AG04450 (cell line): ENCODE results near the gene PMFBP1. TPM values are rescaled to one million over a fixed set of nuclear protein-coding genes. Genes with fewer than 3 reads are reported as not detected.

Experiments
- CTCF ChIA-PET: fragments of 300-600, 350-600 bp; formaldehyde crosslinking; extraction: SDS; loops from one replicate; lab custom pipeline; 2022; ENCODE audit warnings: antibody characterized with exemption, inconsistent platforms; lab: Charles Lee
- POLR2A ChIA-PET: fragments of 350-600 bp; formaldehyde crosslinking; extraction: SDS; loops from one replicate; lab custom pipeline; 2021; ENCODE audit warnings: antibody characterized with exemption, inconsistent platforms; lab: Yijun Ruan, JAX
- DNase-seq: peaks from one replicate; pipeline ENCODE4 v3.0.0-alpha.2; 2011; ENCODE audit warnings: low read depth, low spot score
- H3K27ac ChIP-seq: one replicate; pipeline ENCODE4 v1.5.1; 2012; ENCODE audit warnings: low read depth, low read length, control low read depth
- H3K27me3 ChIP-seq: one replicate; pipeline ENCODE4 v1.6.0; 2012; ENCODE audit warnings: low read length; ENCODE audit not compliant: control insufficient read depth, insufficient read depth
- H3K4me3 ChIP-seq: 2 replicates; pipeline ENCODE4 v1.5.1; 2011; ENCODE audit warnings: mild to moderate bottlenecking, low read depth, low read length, control low read depth
- H3K9me3 ChIP-seq: 2 replicates; pipeline ENCODE4 v1.5.1; 2012; ENCODE audit warnings: low read length; ENCODE audit not compliant: control insufficient read depth, insufficient read depth
- polyA minus RNA-seq: library from RNA; depleted of rRNA, polyadenylated mRNA; stranded (reverse); fragments of >200 nt; gene quantifications from 2 replicates; pipeline ENCODE4 v1.2.3, GENCODE V29; 2011; rRNA and poly(A)+ RNA removed
- polyA plus RNA-seq: library from polyadenylated mRNA; depleted of rRNA; stranded (reverse); fragments of >200 nt; gene quantifications from 2 replicates; pipeline ENCODE4 v1.2.3, GENCODE V29; 2011; rRNA removed
- TF ChIP-seq, protein P1 (sequence below): IDR thresholded peaks from 2 replicates; pipeline ENCODE4 v1.5.1; 2011; ENCODE audit warnings: low read depth, low read length, control low read depth, inconsistent platforms

The PMFBP1 gene, protein sequence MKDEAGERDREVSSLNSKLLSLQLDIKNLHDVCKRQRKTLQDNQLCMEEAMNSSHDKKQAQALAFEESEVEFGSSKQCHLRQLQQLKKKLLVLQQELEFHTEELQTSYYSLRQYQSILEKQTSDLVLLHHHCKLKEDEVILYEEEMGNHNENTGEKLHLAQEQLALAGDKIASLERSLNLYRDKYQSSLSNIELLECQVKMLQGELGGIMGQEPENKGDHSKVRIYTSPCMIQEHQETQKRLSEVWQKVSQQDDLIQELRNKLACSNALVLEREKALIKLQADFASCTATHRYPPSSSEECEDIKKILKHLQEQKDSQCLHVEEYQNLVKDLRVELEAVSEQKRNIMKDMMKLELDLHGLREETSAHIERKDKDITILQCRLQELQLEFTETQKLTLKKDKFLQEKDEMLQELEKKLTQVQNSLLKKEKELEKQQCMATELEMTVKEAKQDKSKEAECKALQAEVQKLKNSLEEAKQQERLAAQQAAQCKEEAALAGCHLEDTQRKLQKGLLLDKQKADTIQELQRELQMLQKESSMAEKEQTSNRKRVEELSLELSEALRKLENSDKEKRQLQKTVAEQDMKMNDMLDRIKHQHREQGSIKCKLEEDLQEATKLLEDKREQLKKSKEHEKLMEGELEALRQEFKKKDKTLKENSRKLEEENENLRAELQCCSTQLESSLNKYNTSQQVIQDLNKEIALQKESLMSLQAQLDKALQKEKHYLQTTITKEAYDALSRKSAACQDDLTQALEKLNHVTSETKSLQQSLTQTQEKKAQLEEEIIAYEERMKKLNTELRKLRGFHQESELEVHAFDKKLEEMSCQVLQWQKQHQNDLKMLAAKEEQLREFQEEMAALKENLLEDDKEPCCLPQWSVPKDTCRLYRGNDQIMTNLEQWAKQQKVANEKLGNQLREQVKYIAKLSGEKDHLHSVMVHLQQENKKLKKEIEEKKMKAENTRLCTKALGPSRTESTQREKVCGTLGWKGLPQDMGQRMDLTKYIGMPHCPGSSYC
- polyA plus RNA-seq = 0.05 TPM in 1 of 2 replicates, not detected in the other
- polyA minus RNA-seq = 0.51 and 0.78 TPM in 2 replicates

DNA sequence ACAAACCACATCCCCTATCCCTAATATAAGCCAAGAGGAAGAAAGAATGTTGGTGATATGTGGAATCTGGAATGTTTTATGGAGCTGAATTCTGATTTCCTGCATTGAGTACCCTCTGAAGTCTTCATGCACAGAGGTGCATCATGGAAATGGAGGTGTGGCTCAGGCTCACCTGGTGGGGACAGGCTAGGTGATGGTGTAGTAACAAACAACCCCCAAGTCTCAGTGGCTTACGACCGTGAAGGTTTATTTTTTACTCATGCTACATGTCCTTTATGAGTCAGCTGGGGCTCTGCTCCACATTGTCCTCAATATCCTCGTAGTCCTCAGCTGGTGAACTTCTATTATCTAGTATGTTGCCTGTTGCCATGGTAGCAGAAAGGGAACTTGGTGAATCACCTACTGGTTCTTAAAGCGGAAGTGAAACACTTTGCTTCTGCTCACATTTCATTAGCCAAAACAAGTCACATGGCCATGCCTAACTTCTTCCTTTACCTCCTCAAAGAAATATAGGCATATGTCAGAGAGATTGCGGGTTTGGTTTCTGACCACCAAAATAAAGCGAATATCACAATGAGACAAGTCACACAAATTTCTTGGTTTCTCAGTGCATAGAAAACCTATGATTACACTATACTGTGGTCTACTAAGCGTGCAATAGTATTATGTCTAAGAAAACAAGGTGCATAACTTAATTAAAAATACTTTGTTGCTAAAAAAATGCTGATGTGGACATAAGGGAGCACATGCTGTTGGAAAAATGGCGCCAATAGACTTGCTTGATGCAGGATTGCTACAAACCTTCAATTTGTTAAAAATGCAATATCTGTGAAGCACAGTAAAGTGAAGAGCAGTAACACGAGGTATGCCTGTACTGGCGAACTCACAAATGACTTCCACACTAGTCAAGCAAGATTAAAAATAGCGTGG lies at the start of gene PMFBP1:
Gene PMFBP1 (minus strand): TSS at position 51 of the 930 bp plus-strand sequence. CDS start 947 bp downstream, outside the sequence.
- H3K27ac ChIP-seq = no peak within 1 kb of the TSS
- H3K4me3 ChIP-seq = no peak within 1 kb of the TSS
- H3K9me3 ChIP-seq = no peaks in the 10 kb centered on the region
- H3K27me3 ChIP-seq = no peaks in the 10 kb centered on the region
- peak; percentile 6 for DNase-seq
- POLR2A ChIA-PET = no interaction called here
- TF ChIP-seq, protein P1, sequence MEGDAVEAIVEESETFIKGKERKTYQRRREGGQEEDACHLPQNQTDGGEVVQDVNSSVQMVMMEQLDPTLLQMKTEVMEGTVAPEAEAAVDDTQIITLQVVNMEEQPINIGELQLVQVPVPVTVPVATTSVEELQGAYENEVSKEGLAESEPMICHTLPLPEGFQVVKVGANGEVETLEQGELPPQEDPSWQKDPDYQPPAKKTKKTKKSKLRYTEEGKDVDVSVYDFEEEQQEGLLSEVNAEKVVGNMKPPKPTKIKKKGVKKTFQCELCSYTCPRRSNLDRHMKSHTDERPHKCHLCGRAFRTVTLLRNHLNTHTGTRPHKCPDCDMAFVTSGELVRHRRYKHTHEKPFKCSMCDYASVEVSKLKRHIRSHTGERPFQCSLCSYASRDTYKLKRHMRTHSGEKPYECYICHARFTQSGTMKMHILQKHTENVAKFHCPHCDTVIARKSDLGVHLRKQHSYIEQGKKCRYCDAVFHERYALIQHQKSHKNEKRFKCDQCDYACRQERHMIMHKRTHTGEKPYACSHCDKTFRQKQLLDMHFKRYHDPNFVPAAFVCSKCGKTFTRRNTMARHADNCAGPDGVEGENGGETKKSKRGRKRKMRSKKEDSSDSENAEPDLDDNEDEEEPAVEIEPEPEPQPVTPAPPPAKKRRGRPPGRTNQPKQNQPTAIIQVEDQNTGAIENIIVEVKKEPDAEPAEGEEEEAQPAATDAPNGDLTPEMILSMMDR = no peak
- CTCF ChIA-PET = no interaction called here

DNA sequence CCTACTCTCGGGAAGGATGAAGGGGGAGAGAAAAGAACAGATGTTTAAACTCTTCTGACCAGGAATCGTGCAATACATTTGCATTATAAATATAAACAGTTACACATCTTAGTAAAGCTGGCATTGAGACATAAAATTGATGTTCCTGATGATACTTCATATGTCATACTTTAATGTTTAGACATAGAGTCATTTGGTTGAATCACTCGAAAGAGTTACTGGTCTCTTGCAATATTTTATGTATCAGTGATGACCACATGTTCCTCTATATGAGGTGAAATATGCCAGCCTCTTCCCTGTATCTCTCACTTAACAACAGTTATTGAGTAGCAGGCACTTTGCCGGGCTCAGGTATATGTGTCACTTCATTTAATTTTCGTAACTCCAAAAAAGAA lies 49.7 kb upstream of the PMFBP1 start:
- Histone ChIP-seq H3K9me3 (no peaks in the 10 kb centered on the region), H3K27me3 (peaks cover 2% of the 10 kb centered on the region), H3K27ac (no peak overlapping the region), H3K4me3 (no peak overlapping the region)
- DNase-seq = no peak
- ChIA-PET CTCF (interaction anchor here (0.6 kb wide), 1 partner anchor 28 kb away, joined by 3 read pairs; no protein-coding TSS in a partner anchor), POLR2A (no interaction called here)
- TF ChIP-seq, protein P1 = no peak

DNA sequence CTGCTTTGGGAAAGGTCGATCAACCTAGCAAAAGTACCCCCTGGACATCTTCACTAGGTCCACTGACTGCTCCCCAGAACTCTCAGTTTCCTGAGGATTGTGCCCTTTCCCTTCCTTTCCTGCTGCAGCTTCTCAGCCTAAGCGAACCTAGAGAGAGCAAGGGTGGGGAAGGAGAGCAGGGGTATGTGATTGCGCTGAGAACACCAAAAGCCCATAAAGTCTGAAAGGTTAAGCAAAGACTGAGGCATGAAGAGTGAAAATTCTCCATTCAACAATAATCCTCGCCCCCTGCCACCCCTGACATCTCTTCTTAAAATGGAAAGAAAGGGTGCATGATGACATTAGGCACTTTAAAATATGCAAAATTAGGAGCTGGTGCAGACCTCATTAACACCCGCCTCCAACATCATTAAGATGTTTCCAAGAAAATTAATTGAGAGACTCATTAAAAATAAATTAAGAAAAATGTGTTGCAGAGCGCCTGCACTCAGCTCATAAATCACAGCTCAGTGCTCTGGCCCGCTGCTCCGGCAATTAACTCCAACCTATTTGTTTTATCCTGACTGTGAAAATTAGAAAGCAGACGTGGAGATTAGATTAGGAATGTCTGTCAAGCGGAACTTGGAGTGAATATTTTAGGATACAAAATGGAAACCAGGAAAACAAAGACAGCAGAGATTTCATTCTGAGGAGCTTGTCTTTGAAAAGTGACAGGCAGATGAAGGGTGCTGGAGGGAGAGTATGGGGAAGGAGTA lies 49.1 kb upstream of the PMFBP1 start:
- Histone ChIP-seq H3K27me3 (peaks cover 2% of the 10 kb centered on the region), H3K4me3 (no peak overlapping the region), H3K27ac (no peak overlapping the region), H3K9me3 (no peaks in the 10 kb centered on the region)
- ChIA-PET CTCF (interaction anchor here (0.6 to 1.2 kb wide), 2 partner anchors 28 to 246 kb away, joined by 3 read pairs; no protein-coding TSS in a partner anchor), POLR2A (no interaction called here)
- DNase-seq = no peak
- TF ChIP-seq, protein P1 = no peak

DNA sequence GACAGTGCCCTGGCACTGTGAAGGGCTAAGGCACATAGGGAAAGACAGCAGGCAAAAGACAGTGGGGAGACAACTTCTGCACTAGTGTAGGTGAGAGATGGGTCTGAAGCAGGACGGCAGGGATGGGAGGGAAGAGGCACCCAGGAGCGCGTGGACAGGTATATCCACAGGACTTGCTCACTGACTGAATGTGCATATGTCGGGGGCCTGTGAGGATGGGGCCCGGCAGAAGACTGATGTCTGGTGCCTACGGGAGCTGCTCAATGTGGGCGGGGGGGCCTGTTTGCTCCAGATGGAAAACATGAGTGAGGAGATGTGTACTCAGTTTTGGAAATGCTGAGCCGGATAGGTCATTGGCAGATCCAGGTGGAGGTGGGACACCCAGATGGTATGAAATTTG lies 47.3 kb upstream of the PMFBP1 start:
- Histone ChIP-seq H3K4me3 (no peak overlapping the region), H3K27me3 (peaks cover 2% of the 10 kb centered on the region), H3K27ac (no peak overlapping the region), H3K9me3 (no peaks in the 10 kb centered on the region)
- POLR2A ChIA-PET = no interaction called here
- CTCF ChIA-PET = no interaction called here
- no peak for DNase-seq
- TF ChIP-seq, protein P1 = no peak
